Skeletal muscle tissue (tissue), 4 donors: ENCODE results near the gene PROK1. TPM values are rescaled to one million over a fixed set of nuclear protein-coding genes. Genes with fewer than 3 reads are reported as not detected.
A peak's percentile ranks its signal among the peaks of the same experiment; 100 is the strongest.
"Not testable (repeated sequence)": the region's sequence is repeated elsewhere in the genome, so short reads cannot be mapped to it uniquely, and the experiment has no call there.

Experiments
- H3K27ac ChIP-seq: one replicate; pipeline ENCODE4 v1.7.0; 2013; ENCODE audit warnings: mild to moderate bottlenecking, low read depth, low read length, inconsistent platforms
- H3K27me3 ChIP-seq, 3 donors: one replicate each; pipeline ENCODE4 v1.7.0; 2013; ENCODE audit warnings: low read length in 3 of 3; ENCODE audit not compliant: control insufficient read depth in 3 of 3, insufficient read depth in 3 of 3
- H3K36me3 ChIP-seq, 3 donors: one replicate each; pipeline ENCODE4 v1.7.0; 2013; ENCODE audit warnings: low read length in 3 of 3; ENCODE audit not compliant: control insufficient read depth in 3 of 3, insufficient read depth in 3 of 3
- H3K4me1 ChIP-seq, 3 donors: one replicate each; pipeline ENCODE4 v1.7.0; 2013; ENCODE audit warnings: low read length in 3 of 3, mild to moderate bottlenecking in 3 of 3; ENCODE audit not compliant: control insufficient read depth in 3 of 3, insufficient read depth in 3 of 3
- H3K4me3 ChIP-seq, 3 donors: one replicate each; pipeline ENCODE4 v1.7.0; 2013; ENCODE audit warnings: low read length in 3 of 3
- H3K9ac ChIP-seq, 3 donors: one replicate each; pipeline ENCODE4 v1.7.0; 2013; ENCODE audit warnings: low read length in 3 of 3, mild to moderate bottlenecking in 3 of 3, moderate library complexity in 2 of 3, low read depth in 1 of 3
- H3K9me3 ChIP-seq, 3 donors: one replicate each; pipeline ENCODE4 v1.7.0; 2013; ENCODE audit warnings: low read length in 3 of 3; ENCODE audit not compliant: control insufficient read depth in 3 of 3
- total RNA-seq: library from RNA; depleted of rRNA; stranded (reverse); fragments of >200 nt; gene quantifications from one replicate; pipeline ENCODE4 v1.2.3, GENCODE V29; 2014
- donor health status: Osteomylitis.

PROK1 gene
- total RNA-seq: not detected

- Histone ChIP-seq H3K27ac (no peak within 1 kb of the TSS), H3K9me3 (no peaks in the 10 kb centered on the region), H3K9ac (no peak within 1 kb of the TSS), H3K27me3 (peaks cover 10 to 34% (median 22%) of the 10 kb centered on the region in 3 donors), H3K4me1 (no peaks in the 10 kb centered on the region), H3K36me3 (no peaks in the 10 kb centered on the region), H3K4me3 (no peak within 1 kb of the TSS)
These were observed at the start of gene PROK1 for GRCh38 chr1:110450929-110451328. Gene PROK1, plus strand, starts transcription at chr1:110451149. Its CDS starts 68 bp downstream, at chr1:110451217.

- H3K9ac ChIP-seq: no peak overlapping the region
- H3K27ac ChIP-seq: no peak overlapping the region
- no peaks in the 10 kb centered on the region for H3K9me3 ChIP-seq
- peaks cover 35 to 53% (median 53%) of the 10 kb centered on the region in 3 donors for H3K36me3 ChIP-seq
- H3K4me3 ChIP-seq: no peak overlapping the region
- H3K27me3 ChIP-seq: no peaks in the 10 kb centered on the region
- peaks cover 8 to 21% (median 21%) of the 10 kb centered on the region in 3 donors for H3K4me1 ChIP-seq
These were observed 47.1 kb upstream of the PROK1 start for GRCh38 chr1:110403805-110404204.

GRCh38 chr1:110404401-110404800 lies 46.5 kb upstream of the PROK1 start:
- Histone ChIP-seq H3K4me3 (no peak overlapping the region), H3K27ac (no peak overlapping the region), H3K4me1 (peaks cover 8 to 24% (median 22%) of the 10 kb centered on the region in 3 donors), H3K9me3 (no peaks in the 10 kb centered on the region), H3K9ac (no peak overlapping the region), H3K36me3 (peaks cover 34 to 53% (median 52%) of the 10 kb centered on the region in 3 donors), H3K27me3 (no peaks in the 10 kb centered on the region)

- peak overlapping the region; percentile 98 to 99 (median 99) for H3K9ac ChIP-seq
These were observed 44.5 kb upstream of the PROK1 start for GRCh38 chr1:110406407-110406806.

GRCh38 chr1:110407260-110408210 lies 43.4 kb upstream of the PROK1 start, which contains the start of gene LAMTOR5:
Gene LAMTOR5, minus strand, starts transcription at chr1:110407694. Its CDS starts 74 bp downstream, at chr1:110407620.
- Histone ChIP-seq H3K36me3 (peaks cover 21 to 27% (median 27%) of the 10 kb centered on the region in 3 donors), H3K4me1 (peaks cover 8 to 24% (median 22%) of the 10 kb centered on the region in 3 donors), H3K27me3 (no peaks in the 10 kb centered on the region), H3K9ac (peak within 1 kb of the TSS; percentile 98 to 99 (median 99)), H3K9me3 (no peaks in the 10 kb centered on the region), H3K4me3 (peak within 1 kb of the TSS; percentile 94 to 100 (median 98)), H3K27ac (peak within 1 kb of the TSS; percentile 96)

More at GRCh38 chr1:110406407-110406806, 44.5 kb upstream of the PROK1 start:
- H3K27me3 ChIP-seq, H3K9me3 ChIP-seq: not testable (repeated sequence)
- Histone ChIP-seq H3K4me3 (peak overlapping the region; percentile 94 to 100 (median 98)), H3K4me1 (peaks cover 8 to 24% (median 22%) of the 10 kb centered on the region in 3 donors), H3K27ac (peak overlapping the region; percentile 96), H3K36me3 (peaks cover 29 to 37% (median 37%) of the 10 kb centered on the region in 3 donors)

GRCh38 chr1:110408488-110408887 lies 42.5 kb upstream of the PROK1 start:
- no peaks in the 10 kb centered on the region for H3K9me3 ChIP-seq
- H3K36me3 ChIP-seq: peaks cover 15 to 19% (median 18%) of the 10 kb centered on the region in 3 donors
- no peaks in the 10 kb centered on the region for H3K27me3 ChIP-seq
- no peak overlapping the region for H3K27ac ChIP-seq
- peaks cover 8 to 24% (median 22%) of the 10 kb centered on the region in 3 donors for H3K4me1 ChIP-seq
- peak overlapping the region; percentile 98 to 99 (median 99) for H3K9ac ChIP-seq
- peak overlapping the region; percentile 94 to 100 (median 98) for H3K4me3 ChIP-seq

- Histone ChIP-seq H3K4me3 (no peak overlapping the region), H3K4me1 (peaks cover 10 to 24% (median 22%) of the 10 kb centered on the region in 3 donors), H3K36me3 (peaks cover 9 to 12% (median 11%) of the 10 kb centered on the region in 3 donors)
These were observed 41.6 kb upstream of the PROK1 start for GRCh38 chr1:110409316-110409715.

GRCh38 chr1:110411173-110411735 lies 39.7 kb upstream of the PROK1 start:
- no peak overlapping the region for H3K27ac ChIP-seq
- H3K36me3 ChIP-seq: peaks cover 0 to 4% (median 0%) of the 10 kb centered on the region in 3 donors
- no peaks in the 10 kb centered on the region for H3K27me3 ChIP-seq
- H3K9me3 ChIP-seq: no peaks in the 10 kb centered on the region
- peaks cover 12 to 21% (median 20%) of the 10 kb centered on the region in 3 donors for H3K4me1 ChIP-seq
- H3K9ac ChIP-seq: no peak overlapping the region
- H3K4me3 ChIP-seq: no peak overlapping the region

More at GRCh38 chr1:110409316-110409715, 41.6 kb upstream of the PROK1 start:
- H3K9me3 ChIP-seq: no peaks in the 10 kb centered on the region
- H3K27me3 ChIP-seq: no peaks in the 10 kb centered on the region
- no peak overlapping the region for H3K27ac ChIP-seq
- no peak overlapping the region for H3K9ac ChIP-seq

GRCh38 chr1:110412576-110412975 lies 38.4 kb upstream of the PROK1 start:
- Histone ChIP-seq H3K27me3 (no peaks in the 10 kb centered on the region), H3K36me3 (no peaks in the 10 kb centered on the region), H3K27ac (no peak overlapping the region), H3K4me1 (peaks cover 11 to 16% (median 14%) of the 10 kb centered on the region in 3 donors), H3K9ac (peak overlapping the region in 1 of 3 donors; percentile 26), H3K4me3 (no peak overlapping the region), H3K9me3 (no peaks in the 10 kb centered on the region)
